HCT116 (cell line): ENCODE results near the gene NUDT4B.
"Not testable (repeated sequence)": the region's sequence is repeated elsewhere in the genome, so short reads cannot be mapped to it uniquely, and the experiment has no call there.

Source experiments
- POLR2A ChIP-seq: IDR thresholded peaks from 2 replicates; pipeline ENCODE4 v1.7.0; 2011; ENCODE audit warnings: borderline replicate concordance; ENCODE audit not compliant: insufficient read depth, insufficient read length; ENCODE audit errors: extremely low read depth
- POLR2AphosphoS5 ChIP-seq: IDR thresholded peaks from 2 replicates; pipeline ENCODE4 v1.6.1; 2011; ENCODE audit warnings: mild to moderate bottlenecking, low read depth, low read length, moderate library complexity
- ZNF274 ChIP-seq: fragments of 200-500 bp; sonication (Bioruptor generic); IDR thresholded peaks from 2 replicates; pipeline ENCODE4 v1.6.1; 2014; ENCODE audit warnings: mild to moderate bottlenecking, low read depth, low read length, inconsistent platforms

DNA sequence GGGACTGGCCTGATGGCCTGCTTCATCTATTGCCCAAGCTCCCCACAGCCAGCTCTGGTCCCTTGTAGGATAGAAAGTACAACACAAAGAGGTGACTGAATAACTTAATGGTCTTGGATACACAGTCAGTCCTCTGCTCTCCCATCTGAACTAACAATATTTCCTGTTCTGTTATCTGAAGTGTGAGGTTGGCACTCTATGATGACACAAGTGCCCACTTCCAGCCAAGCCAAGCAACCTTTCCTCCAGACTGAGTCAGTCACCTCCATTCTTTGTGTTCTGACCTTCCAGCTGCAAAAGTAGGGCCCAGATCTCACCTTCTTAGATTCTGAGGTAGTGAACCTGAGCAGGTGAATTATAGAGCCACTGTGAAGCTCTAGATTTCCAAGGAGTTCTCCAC is 8.9 kb downstream of the NUDT4B start:
- not testable (repeated sequence) for TF ChIP-seq POLR2AphosphoS5, ZNF274, POLR2A
